Parathyroid adenoma (tissue), 2 donors: ENCODE measurements around the gene LSMEM2.
"Not testable (repeated sequence)": the region's sequence is repeated elsewhere in the genome, so short reads cannot be mapped to it uniquely, and the experiment has no call there.

ENCODE experiments used
- H2AFZ ChIP-seq: fragments of 300-600 bp; sonication (generic); one replicate; pipeline ENCODE4 v1.7.0; 2017; ENCODE audit warnings: antibody characterized with exemption, mild to moderate bottlenecking
- H3K27ac ChIP-seq: fragments of 300-600 bp; sonication (generic); one replicate; pipeline ENCODE4 v1.7.0; 2017
- H3K27me3 ChIP-seq: fragments of 300-600 bp; sonication (generic); one replicate; pipeline ENCODE4 v1.7.0; 2017; ENCODE audit warnings: low read length; ENCODE audit not compliant: control insufficient read depth, insufficient read depth
- H3K36me3 ChIP-seq: fragments of 300-600 bp; sonication (generic); one replicate; pipeline ENCODE4 v1.7.0; 2017; ENCODE audit warnings: low read length; ENCODE audit not compliant: control insufficient read depth, insufficient read depth
- H3K4me1 ChIP-seq: fragments of 300-600 bp; sonication (generic); one replicate; pipeline ENCODE4 v1.7.0; 2017; ENCODE audit warnings: control low read depth
- H3K4me2 ChIP-seq: fragments of 300-600 bp; sonication (generic); one replicate; pipeline ENCODE4 v1.7.0; 2017; ENCODE audit warnings: low read length
- H3K4me3 ChIP-seq: fragments of 300-600 bp; sonication (generic); one replicate; pipeline ENCODE4 v1.7.0; 2017; ENCODE audit warnings: low read depth, low read length
- H3K79me2 ChIP-seq: fragments of 300-600 bp; sonication (generic); one replicate; pipeline ENCODE4 v1.7.0; 2017; ENCODE audit warnings: control low read depth
- H3K9ac ChIP-seq: fragments of 300-600 bp; sonication (generic); one replicate; pipeline ENCODE4 v1.7.0; 2017; ENCODE audit warnings: mild to moderate bottlenecking
- H3K9me3 ChIP-seq: fragments of 300-600 bp; sonication (generic); one replicate; pipeline ENCODE4 v1.7.0; 2017; ENCODE audit warnings: low read length; ENCODE audit not compliant: control insufficient read depth
- CTCF ChIP-seq: fragments of 300-600 bp; sonication (generic); IDR thresholded peaks from one replicate; pipeline ENCODE4 v1.7.0; 2017; ENCODE audit warnings: antibody characterized with exemption, mild to moderate bottlenecking
- donor health status: primary hyperparathyroidism.

The LSMEM2 gene

DNA sequence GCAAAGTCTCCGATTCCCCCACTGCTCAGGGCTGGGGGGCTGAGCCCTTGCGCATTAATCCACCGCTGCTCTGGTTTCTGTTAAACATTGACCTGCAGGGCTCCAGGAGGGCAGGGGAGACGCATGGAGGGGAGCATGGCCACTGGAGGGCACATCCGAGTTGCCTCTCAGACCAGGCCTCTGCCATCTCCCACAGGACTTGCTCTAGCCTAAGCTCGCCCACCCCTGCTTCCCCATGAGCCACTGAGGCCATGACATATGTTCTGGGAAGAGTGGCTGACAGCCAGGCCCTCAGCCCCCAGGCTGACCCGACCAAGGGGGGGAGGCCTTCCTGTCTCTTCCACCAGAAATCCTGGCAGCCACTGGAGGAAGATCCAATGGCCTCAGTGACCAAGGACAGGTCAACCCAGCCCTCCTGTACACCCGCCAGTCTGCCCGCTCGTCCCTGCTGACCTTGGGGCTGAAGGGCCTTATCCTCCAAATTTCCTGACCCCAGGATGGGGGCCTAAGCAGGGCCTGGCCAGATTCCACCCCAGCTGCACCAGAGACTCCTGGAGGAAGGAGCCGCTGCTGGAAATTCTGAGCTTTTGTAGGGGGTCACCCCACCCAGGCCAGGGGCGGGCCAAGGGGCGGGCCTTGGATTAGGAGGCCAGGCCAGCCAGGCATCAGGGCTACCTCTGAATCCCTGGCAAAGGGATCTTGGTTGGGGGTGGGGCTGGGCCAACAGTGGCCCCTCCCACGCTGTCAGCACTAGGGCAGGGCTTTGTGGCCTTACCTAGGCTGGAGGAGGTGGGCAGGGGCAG is 24.3 kb downstream of the LSMEM2 start, which contains the start of gene HYAL1:
Gene HYAL1 (minus strand): TSS at position 562 of the 803 bp plus-strand sequence. CDS start 618 bp downstream, outside the sequence.
- no peak within 1 kb of the TSS for H2AFZ ChIP-seq
- peak within 1 kb of the TSS; percentile 89 for H3K4me2 ChIP-seq
- H3K27ac ChIP-seq = peak within 1 kb of the TSS; percentile 42
- peak within 1 kb of the TSS; percentile 67 for H3K4me3 ChIP-seq
- peaks cover 2% of the 10 kb centered on the region for H3K79me2 ChIP-seq
- no peaks in the 10 kb centered on the region for H3K36me3 ChIP-seq
- no peak for TF ChIP-seq CTCF
- no peak within 1 kb of the TSS for H3K9ac ChIP-seq
- H3K4me1 ChIP-seq = peaks cover 15% of the 10 kb centered on the region
- no peaks in the 10 kb centered on the region for H3K9me3 ChIP-seq
- H3K27me3 ChIP-seq = no peaks in the 10 kb centered on the region

GRCh38 chr3:50304601-50305000 is 25.7 kb downstream of the LSMEM2 start:
- no peak overlapping the region for H3K9ac ChIP-seq
- H3K4me3 ChIP-seq = no peak overlapping the region
- H3K4me2 ChIP-seq = no peak overlapping the region
- TF ChIP-seq CTCF = no peak
- H3K79me2 ChIP-seq = peaks cover 2% of the 10 kb centered on the region
- H3K27me3 ChIP-seq = no peaks in the 10 kb centered on the region
- H3K4me1 ChIP-seq = peaks cover 8% of the 10 kb centered on the region
- H2AFZ ChIP-seq = no peak overlapping the region
- no peaks in the 10 kb centered on the region for H3K36me3 ChIP-seq
- H3K9me3 ChIP-seq = no peaks in the 10 kb centered on the region
- H3K27ac ChIP-seq = no peak overlapping the region

DNA sequence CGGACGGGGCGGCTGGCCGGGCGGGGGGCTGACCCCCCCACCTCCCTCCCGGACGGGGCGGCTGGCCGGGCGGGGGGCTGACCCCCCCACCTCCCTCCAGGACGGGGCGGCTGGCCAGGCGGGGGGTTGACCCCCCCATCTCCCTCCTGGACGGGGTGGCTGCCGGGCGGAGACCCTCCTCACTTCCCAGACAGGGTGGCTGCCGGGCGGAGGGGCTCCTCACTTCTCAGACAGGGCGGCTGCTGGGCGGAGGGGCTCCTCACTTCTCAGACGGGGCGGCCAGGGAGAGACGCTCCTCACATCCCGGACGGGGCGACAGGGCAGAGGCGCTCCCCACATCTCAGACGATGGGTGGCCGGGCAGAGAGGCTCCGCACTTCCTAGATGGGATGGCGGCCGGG is 33.2 kb downstream of the LSMEM2 start:
- H3K4me3 ChIP-seq, H3K27ac ChIP-seq: not testable (repeated sequence)

GRCh38 chr3:50314342-50314741 is 35.5 kb downstream of the LSMEM2 start:
- peaks cover 6% of the 10 kb centered on the region for H3K79me2 ChIP-seq
- H3K9ac ChIP-seq = no peak overlapping the region
- H3K4me3 ChIP-seq = no peak overlapping the region
- no peak overlapping the region for H3K4me2 ChIP-seq
- H3K9me3 ChIP-seq = no peaks in the 10 kb centered on the region
- peak overlapping the region; percentile 37 for H3K27ac ChIP-seq
- peaks cover 20% of the 10 kb centered on the region for H3K4me1 ChIP-seq
- H2AFZ ChIP-seq = no peak overlapping the region
- H3K27me3 ChIP-seq = no peaks in the 10 kb centered on the region
- TF ChIP-seq CTCF = no peak
- no peaks in the 10 kb centered on the region for H3K36me3 ChIP-seq

More for the DNA sequence above, 33.2 kb downstream of the LSMEM2 start:
- not testable (repeated sequence) for H3K79me2 ChIP-seq, H3K9me3 ChIP-seq, H3K9ac ChIP-seq, H3K27me3 ChIP-seq, H3K36me3 ChIP-seq, H2AFZ ChIP-seq, H3K4me2 ChIP-seq
- H3K4me1 ChIP-seq = peaks cover 14% of the 10 kb centered on the region

- Histone ChIP-seq H3K9ac (no peak overlapping the region), H3K4me2 (no peak overlapping the region), H3K27me3 (no peaks in the 10 kb centered on the region), H3K36me3 (no peaks in the 10 kb centered on the region), H3K27ac (no peak overlapping the region), H3K9me3 (no peaks in the 10 kb centered on the region), H3K4me1 (peaks cover 22% of the 10 kb centered on the region), H3K4me3 (no peak overlapping the region), H2AFZ (no peak overlapping the region), H3K79me2 (peaks cover 7% of the 10 kb centered on the region)
- TF ChIP-seq CTCF = no peak
These were observed 35.9 kb downstream of the LSMEM2 start for GRCh38 chr3:50314816-50315215.
